HepG2 (cell line): ENCODE measurements around the gene FGF19. TPM values are rescaled to one million over a fixed set of nuclear protein-coding genes. Genes with fewer than 3 reads are reported as not detected.

Experiments
- GZF1 ChIP-seq: sonication (generic); formaldehyde crosslinking; IDR thresholded peaks from 2 replicates; pipeline ENCODE4 v1.5.1; 2020; ENCODE audit warnings: mild to moderate bottlenecking, missing genetic modification reagents
- HDAC1 ChIP-seq: sonication (generic); formaldehyde crosslinking; IDR thresholded peaks from 2 replicates; pipeline ENCODE4 v1.5.1; 2020; ENCODE audit warnings: mild to moderate bottlenecking, missing genetic modification reagents
- HMG20B ChIP-seq: conservative IDR thresholded peaks from 2 replicates; pipeline ENCODE4 v1.6.1; 2016; ENCODE audit warnings: missing genetic modification reagents, missing compliant biosample characterization
- KDM5B ChIP-seq: sonication (generic); formaldehyde crosslinking; IDR thresholded peaks from 2 replicates; pipeline ENCODE4 v1.4.0; 2020; ENCODE audit warnings: missing genetic modification reagents, mild to moderate bottlenecking, borderline replicate concordance
- MATR3 ChIP-seq: sonication (generic); formaldehyde crosslinking; IDR thresholded peaks from 2 replicates; pipeline ENCODE4 v1.4.0; 2020; ENCODE audit warnings: missing genetic modification reagents
- NFATC3 ChIP-seq: sonication (generic); formaldehyde crosslinking; IDR thresholded peaks from 2 replicates; pipeline ENCODE4 v1.5.1; 2020; ENCODE audit warnings: mild to moderate bottlenecking, missing genetic modification reagents
- NFYB ChIP-seq: sonication (generic); formaldehyde crosslinking; IDR thresholded peaks from 2 replicates; pipeline ENCODE4 v1.4.0; 2020; ENCODE audit warnings: missing genetic modification reagents
- RBAK ChIP-seq: sonication (generic); formaldehyde crosslinking; IDR thresholded peaks from 2 replicates; pipeline ENCODE4 v1.5.1; 2020; ENCODE audit warnings: mild to moderate bottlenecking, missing genetic modification reagents
- THAP11 ChIP-seq: IDR thresholded peaks from 2 replicates; pipeline ENCODE4 v1.6.1; 2016; ENCODE audit warnings: missing biosample characterization, missing genetic modification reagents
- TRIM24 ChIP-seq: sonication (generic); formaldehyde crosslinking; IDR thresholded peaks from 2 replicates; pipeline ENCODE4 v1.8.0; 2022; ENCODE audit warnings: mild to moderate bottlenecking, missing genetic modification reagents
- ZNF354B ChIP-seq: sonication (generic); formaldehyde crosslinking; IDR thresholded peaks from 2 replicates; pipeline ENCODE4 v1.8.0; 2022; ENCODE audit warnings: mild to moderate bottlenecking, missing genetic modification reagents
- ZNF446 ChIP-seq: sonication (generic); formaldehyde crosslinking; IDR thresholded peaks from 2 replicates; pipeline ENCODE4 v1.5.0; 2020; ENCODE audit warnings: mild to moderate bottlenecking, missing genetic modification reagents
- ZNF747 ChIP-seq: sonication (generic); formaldehyde crosslinking; IDR thresholded peaks from 2 replicates; pipeline ENCODE4 v1.8.1; 2023; ENCODE audit warnings: missing genetic modification reagents, mild to moderate bottlenecking, borderline replicate concordance
- ZNF879 ChIP-seq: sonication (generic); formaldehyde crosslinking; IDR thresholded peaks from 2 replicates; pipeline ENCODE4 v1.8.1; 2023; ENCODE audit warnings: missing genetic modification reagents
- polyA plus RNA-seq, 8 experiments: library from polyadenylated mRNA; depleted of rRNA in 3 of 8; stranded (reverse) in 7 of 8; unstranded in 1 of 8; fragments of >200 nt; fragmentation: Illumina TruSeq in 4 of 8; extraction: Trizol in 4 of 8; gene quantifications; 2 replicates each; pipeline versions ENCODE4 v1.2.1 to v1.2.3, GENCODE V29; 2011 to 2016; ENCODE audit warnings: low read depth in 4 of 8, missing spikeins in 1 of 8, mixed read lengths in 1 of 8; ENCODE audit not compliant: insufficient read depth in 1 of 8
- total RNA-seq, 5 experiments: library from RNA; depleted of rRNA; stranded (reverse); fragments of >200 nt; fragmentation: Illumina TruSeq; extraction: Trizol; gene quantifications; 2 replicates each; pipeline ENCODE4 v1.2.3, GENCODE V29; 2016; ENCODE audit warnings: low read depth in 1 of 5
- TF ChIP-seq, protein P1 (sequence below): sonication (generic); formaldehyde crosslinking; IDR thresholded peaks from 2 replicates; pipeline ENCODE4 v1.4.0; 2020; ENCODE audit warnings: missing genetic modification reagents, borderline replicate concordance
- TF ChIP-seq, protein P2 (sequence below): sonication (generic); formaldehyde crosslinking; IDR thresholded peaks from 2 replicates; pipeline ENCODE4 v1.4.0; 2020; ENCODE audit warnings: mild to moderate bottlenecking, missing genetic modification reagents
- TF ChIP-seq, protein P3 (sequence below): sonication (generic); formaldehyde crosslinking; IDR thresholded peaks from 2 replicates; pipeline ENCODE4 v1.5.0; 2020; ENCODE audit warnings: mild to moderate bottlenecking, missing genetic modification reagents

Gene FGF19
- total and polyA plus RNA-seq, 2 of the 13 experiments (the other 11 are each of a cell fraction or from before 2014, with no cell fraction given) = 0.07 TPM; not detected in 1

DNA sequence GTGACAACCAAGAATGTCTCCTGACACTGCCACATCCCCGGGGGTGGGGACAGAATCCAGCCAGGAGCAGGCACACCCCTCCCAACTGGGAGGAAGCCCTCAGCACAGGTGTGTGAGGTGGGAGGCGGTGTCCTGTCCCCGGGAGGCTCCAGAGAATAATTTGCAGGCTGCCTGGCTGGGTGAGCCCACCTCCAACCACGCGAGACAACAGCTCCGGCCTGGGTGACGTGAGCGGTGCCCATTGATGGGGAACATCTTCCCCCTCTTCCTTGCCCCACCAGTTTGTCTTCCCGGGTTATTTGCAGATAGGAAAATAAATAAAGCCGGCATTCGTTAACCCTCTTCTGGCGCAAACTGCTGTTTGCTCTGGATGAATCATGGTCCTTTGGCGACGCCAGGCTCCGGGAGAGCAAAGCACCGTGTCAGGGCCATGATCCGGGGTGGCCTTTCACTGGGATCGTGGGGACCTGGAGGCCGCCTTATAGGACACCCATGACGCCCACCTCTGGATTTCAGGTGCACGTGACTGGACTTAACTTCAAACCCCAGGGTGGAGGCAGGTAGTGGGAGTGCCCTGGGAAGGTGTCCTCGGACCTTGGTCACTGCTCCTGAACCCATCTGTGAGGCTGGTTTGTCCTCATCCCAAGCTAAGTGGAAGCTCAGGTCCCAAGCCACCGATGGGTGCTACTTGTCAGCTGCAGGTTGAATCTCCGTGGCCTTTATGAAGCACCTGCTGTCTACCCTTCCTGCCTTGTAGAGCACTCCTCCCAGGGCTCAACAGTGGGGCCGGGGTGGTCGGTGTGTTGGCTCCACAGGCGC, 49.0 kb downstream of the FGF19 start (continued):
- TF ChIP-seq, protein P1, sequence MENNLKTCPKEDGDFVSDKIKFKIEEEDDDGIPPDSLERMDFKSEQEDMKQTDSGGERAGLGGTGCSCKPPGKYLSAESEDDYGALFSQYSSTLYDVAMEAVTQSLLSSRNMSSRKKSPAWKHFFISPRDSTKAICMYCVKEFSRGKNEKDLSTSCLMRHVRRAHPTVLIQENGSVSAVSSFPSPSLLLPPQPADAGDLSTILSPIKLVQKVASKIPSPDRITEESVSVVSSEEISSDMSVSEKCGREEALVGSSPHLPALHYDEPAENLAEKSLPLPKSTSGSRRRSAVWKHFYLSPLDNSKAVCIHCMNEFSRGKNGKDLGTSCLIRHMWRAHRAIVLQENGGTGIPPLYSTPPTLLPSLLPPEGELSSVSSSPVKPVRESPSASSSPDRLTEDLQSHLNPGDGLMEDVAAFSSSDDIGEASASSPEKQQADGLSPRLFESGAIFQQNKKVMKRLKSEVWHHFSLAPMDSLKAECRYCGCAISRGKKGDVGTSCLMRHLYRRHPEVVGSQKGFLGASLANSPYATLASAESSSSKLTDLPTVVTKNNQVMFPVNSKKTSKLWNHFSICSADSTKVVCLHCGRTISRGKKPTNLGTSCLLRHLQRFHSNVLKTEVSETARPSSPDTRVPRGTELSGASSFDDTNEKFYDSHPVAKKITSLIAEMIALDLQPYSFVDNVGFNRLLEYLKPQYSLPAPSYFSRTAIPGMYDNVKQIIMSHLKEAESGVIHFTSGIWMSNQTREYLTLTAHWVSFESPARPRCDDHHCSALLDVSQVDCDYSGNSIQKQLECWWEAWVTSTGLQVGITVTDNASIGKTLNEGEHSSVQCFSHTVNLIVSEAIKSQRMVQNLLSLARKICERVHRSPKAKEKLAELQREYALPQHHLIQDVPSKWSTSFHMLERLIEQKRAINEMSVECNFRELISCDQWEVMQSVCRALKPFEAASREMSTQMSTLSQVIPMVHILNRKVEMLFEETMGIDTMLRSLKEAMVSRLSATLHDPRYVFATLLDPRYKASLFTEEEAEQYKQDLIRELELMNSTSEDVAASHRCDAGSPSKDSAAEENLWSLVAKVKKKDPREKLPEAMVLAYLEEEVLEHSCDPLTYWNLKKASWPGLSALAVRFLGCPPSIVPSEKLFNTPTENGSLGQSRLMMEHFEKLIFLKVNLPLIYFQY = peak; percentile 20; the same call in 1 of the 2 replicates
- TF ChIP-seq HDAC1 (peak; percentile 71), NFATC3 (CRISPR knock-in tag) (no peak), ZNF354B (CRISPR knock-in tag) (peak; percentile 83; the same call in 1 of the 2 replicates), ZNF879 (no peak), HMG20B (CRISPR knock-in tag) (no peak), THAP11 (peak; percentile 62; the same call in 1 of the 2 replicates), ZNF747 (CRISPR knock-in tag) (peak; percentile 78; the same call in 1 of the 2 replicates), MATR3 (CRISPR knock-in tag) (no peak), NFYB (CRISPR knock-in tag) (no peak), GZF1 (no peak; the same call in 1 of the 2 replicates), TRIM24 (CRISPR knock-in tag) (no peak), ZNF446 (no peak), KDM5B (CRISPR knock-in tag) (peak; percentile 55; the same call in 1 of the 2 replicates), RBAK (CRISPR knock-in tag) (no peak)
- TF ChIP-seq, protein P2, sequence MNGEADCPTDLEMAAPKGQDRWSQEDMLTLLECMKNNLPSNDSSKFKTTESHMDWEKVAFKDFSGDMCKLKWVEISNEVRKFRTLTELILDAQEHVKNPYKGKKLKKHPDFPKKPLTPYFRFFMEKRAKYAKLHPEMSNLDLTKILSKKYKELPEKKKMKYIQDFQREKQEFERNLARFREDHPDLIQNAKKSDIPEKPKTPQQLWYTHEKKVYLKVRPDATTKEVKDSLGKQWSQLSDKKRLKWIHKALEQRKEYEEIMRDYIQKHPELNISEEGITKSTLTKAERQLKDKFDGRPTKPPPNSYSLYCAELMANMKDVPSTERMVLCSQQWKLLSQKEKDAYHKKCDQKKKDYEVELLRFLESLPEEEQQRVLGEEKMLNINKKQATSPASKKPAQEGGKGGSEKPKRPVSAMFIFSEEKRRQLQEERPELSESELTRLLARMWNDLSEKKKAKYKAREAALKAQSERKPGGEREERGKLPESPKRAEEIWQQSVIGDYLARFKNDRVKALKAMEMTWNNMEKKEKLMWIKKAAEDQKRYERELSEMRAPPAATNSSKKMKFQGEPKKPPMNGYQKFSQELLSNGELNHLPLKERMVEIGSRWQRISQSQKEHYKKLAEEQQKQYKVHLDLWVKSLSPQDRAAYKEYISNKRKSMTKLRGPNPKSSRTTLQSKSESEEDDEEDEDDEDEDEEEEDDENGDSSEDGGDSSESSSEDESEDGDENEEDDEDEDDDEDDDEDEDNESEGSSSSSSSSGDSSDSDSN (CRISPR knock-in tag) = peak; percentile 75
- TF ChIP-seq, protein P3, sequence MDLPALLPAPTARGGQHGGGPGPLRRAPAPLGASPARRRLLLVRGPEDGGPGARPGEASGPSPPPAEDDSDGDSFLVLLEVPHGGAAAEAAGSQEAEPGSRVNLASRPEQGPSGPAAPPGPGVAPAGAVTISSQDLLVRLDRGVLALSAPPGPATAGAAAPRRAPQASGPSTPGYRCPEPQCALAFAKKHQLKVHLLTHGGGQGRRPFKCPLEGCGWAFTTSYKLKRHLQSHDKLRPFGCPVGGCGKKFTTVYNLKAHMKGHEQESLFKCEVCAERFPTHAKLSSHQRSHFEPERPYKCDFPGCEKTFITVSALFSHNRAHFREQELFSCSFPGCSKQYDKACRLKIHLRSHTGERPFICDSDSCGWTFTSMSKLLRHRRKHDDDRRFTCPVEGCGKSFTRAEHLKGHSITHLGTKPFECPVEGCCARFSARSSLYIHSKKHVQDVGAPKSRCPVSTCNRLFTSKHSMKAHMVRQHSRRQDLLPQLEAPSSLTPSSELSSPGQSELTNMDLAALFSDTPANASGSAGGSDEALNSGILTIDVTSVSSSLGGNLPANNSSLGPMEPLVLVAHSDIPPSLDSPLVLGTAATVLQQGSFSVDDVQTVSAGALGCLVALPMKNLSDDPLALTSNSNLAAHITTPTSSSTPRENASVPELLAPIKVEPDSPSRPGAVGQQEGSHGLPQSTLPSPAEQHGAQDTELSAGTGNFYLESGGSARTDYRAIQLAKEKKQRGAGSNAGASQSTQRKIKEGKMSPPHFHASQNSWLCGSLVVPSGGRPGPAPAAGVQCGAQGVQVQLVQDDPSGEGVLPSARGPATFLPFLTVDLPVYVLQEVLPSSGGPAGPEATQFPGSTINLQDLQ (CRISPR knock-in tag) = no peak
